ENCODE data around the gene LHFPL6.

- TF ChIP-seq REST (IDR thresholded peaks at IDR 0.05; ENCODE audit: low read depth, low read length) (no peak), POLR2AphosphoS5 (IDR thresholded peaks at IDR 0.05; ENCODE audit: low read length) (no peak), JUND (IDR thresholded peaks at IDR 0.05; ENCODE audit: low read depth, low read length) (no peak), YY1 (IDR thresholded peaks at IDR 0.05; ENCODE audit: low read depth, low read length) (no peak), CTCF (IDR thresholded peaks at IDR 0.05 in 2 of 3, conservative IDR thresholded peaks at IDR 0.05 in 1 of 3; ENCODE audit: control insufficient read depth in 2 of 3, extremely low read depth in 1 of 3, insufficient read depth in 1 of 3, low read depth in 3 of 3, low read length in 3 of 3) (no peak), CEBPB (IDR thresholded peaks at IDR 0.05; ENCODE audit: borderline replicate concordance in 1 of 2, low read depth in 2 of 2, low read length in 2 of 2) (no peak), IRF3 (IDR thresholded peaks at IDR 0.05) (no peak)
Observed at GRCh38 chr13:39389013-39389412, 214.0 kb downstream of the LHFPL6 start.
